Right atrium auricular region (tissue), 2 donors: ENCODE results near the gene PPP1R11. TPM values are rescaled to one million over a fixed set of nuclear protein-coding genes. Genes with fewer than 3 reads are reported as not detected.
"Not testable (repeated sequence)": the region's sequence is repeated elsewhere in the genome, so short reads cannot be mapped to it uniquely, and the experiment has no call there.

Experiments
- DNase-seq: peaks from one replicate; pipeline ENCODE4 v3.0.0-alpha.2; 2019; ENCODE audit warnings: low spot score
- H3K27ac ChIP-seq, 2 donors: fragments of 200-600 bp; sonication (generic); 1 replicate in 1 of 2; 2 replicates in 1 of 2; pipeline ENCODE4 v1.5.1; 2016 to 2019
- H3K27me3 ChIP-seq, 2 donors: fragments of 200-600 bp; sonication (generic); one replicate each; pipeline versions ENCODE4 v1.5.1 to v1.6.0; 2017 to 2019
- H3K36me3 ChIP-seq: fragments of 200-600 bp; sonication (generic); one replicate; pipeline ENCODE4 v1.5.1; 2016
- H3K4me1 ChIP-seq, 2 donors: fragments of 200-600 bp; sonication (generic); one replicate each; pipeline versions ENCODE4 v1.5.1 to v1.6.0; 2017 to 2019
- H3K4me3 ChIP-seq, 2 donors: fragments of 200-600 bp; sonication (generic); 1 replicate in 1 of 2; 2 replicates in 1 of 2; pipeline ENCODE4 v1.5.1; 2017 to 2019; ENCODE audit warnings: mild to moderate bottlenecking in 1 of 2, moderate library complexity in 1 of 2
- H3K9me3 ChIP-seq, 2 donors: fragments of 200-600 bp; sonication (generic); one replicate each; pipeline ENCODE4 v1.5.1; 2019
- total RNA-seq, 2 donors: library from RNA; depleted of rRNA; stranded (reverse); fragments of >200 nt; gene quantifications; one replicate each; pipeline ENCODE4 v1.1.0, GENCODE V29; 2016
- TF ChIP-seq, protein P1 (sequence below), 2 donors: fragments of 200-600 bp; sonication (generic); IDR thresholded peaks; one replicate each; pipeline ENCODE4 v1.5.1; 2019; ENCODE audit warnings: antibody characterized with exemption in 2 of 2

The PPP1R11 gene
- total RNA-seq, 2 donors from 2014 or later = 48.2 to 55.7 TPM

GRCh38 chr6:30029588-30029987 is 37.4 kb upstream of the PPP1R11 start:
- TF ChIP-seq, protein P1, sequence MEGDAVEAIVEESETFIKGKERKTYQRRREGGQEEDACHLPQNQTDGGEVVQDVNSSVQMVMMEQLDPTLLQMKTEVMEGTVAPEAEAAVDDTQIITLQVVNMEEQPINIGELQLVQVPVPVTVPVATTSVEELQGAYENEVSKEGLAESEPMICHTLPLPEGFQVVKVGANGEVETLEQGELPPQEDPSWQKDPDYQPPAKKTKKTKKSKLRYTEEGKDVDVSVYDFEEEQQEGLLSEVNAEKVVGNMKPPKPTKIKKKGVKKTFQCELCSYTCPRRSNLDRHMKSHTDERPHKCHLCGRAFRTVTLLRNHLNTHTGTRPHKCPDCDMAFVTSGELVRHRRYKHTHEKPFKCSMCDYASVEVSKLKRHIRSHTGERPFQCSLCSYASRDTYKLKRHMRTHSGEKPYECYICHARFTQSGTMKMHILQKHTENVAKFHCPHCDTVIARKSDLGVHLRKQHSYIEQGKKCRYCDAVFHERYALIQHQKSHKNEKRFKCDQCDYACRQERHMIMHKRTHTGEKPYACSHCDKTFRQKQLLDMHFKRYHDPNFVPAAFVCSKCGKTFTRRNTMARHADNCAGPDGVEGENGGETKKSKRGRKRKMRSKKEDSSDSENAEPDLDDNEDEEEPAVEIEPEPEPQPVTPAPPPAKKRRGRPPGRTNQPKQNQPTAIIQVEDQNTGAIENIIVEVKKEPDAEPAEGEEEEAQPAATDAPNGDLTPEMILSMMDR (IDR thresholded peaks at IDR 0.05) = no peak
- H3K9me3 ChIP-seq = no peaks in the 10 kb centered on the region
- H3K36me3 ChIP-seq = no peaks in the 10 kb centered on the region
- no peak for DNase-seq
- H3K4me1 ChIP-seq = no peaks in the 10 kb centered on the region
- no peaks in the 10 kb centered on the region for H3K27me3 ChIP-seq
- no peak overlapping the region for H3K4me3 ChIP-seq
- no peak overlapping the region for H3K27ac ChIP-seq

- TF ChIP-seq, protein P1 (IDR thresholded peaks at IDR 0.05) = no peak
- Histone ChIP-seq H3K36me3 (no peaks in the 10 kb centered on the region), H3K27me3 (no peaks in the 10 kb centered on the region), H3K27ac (no peak overlapping the region), H3K9me3 (no peaks in the 10 kb centered on the region), H3K4me1 (no peaks in the 10 kb centered on the region), H3K4me3 (no peak overlapping the region)
- no peak for DNase-seq
Observed at GRCh38 chr6:30031381-30031780, 35.6 kb upstream of the PPP1R11 start.

DNA sequence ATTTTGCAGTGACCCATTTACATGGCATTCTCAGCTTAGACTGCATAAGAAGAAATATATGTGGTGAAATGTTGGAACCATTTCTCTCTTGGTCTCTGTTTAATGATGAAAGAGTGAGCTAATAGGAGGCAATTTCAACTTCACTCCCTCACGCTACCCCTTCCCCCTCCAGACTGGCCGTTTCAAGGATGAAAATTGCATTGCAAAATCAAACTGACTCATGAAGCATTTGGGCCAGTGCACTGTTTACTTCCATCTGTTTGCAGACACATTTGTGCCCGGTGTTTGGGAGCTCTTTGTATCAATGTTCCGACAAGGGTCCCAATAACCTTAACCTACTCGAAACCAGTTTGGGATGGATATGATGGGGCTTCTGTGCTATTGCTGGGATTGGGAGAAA is 33.6 kb upstream of the PPP1R11 start:
- not testable (repeated sequence) for H3K4me3 ChIP-seq, DNase-seq, H3K27me3 ChIP-seq, H3K36me3 ChIP-seq, H3K4me1 ChIP-seq, H3K9me3 ChIP-seq, H3K27ac ChIP-seq

- no peak for DNase-seq
- H3K27ac ChIP-seq = no peak overlapping the region
- no peaks in the 10 kb centered on the region for H3K9me3 ChIP-seq
- H3K36me3 ChIP-seq = no peaks in the 10 kb centered on the region
- no peaks in the 10 kb centered on the region for H3K27me3 ChIP-seq
- H3K4me3 ChIP-seq = no peak overlapping the region
- TF ChIP-seq, protein P1 (IDR thresholded peaks at IDR 0.05) = no peak
- H3K4me1 ChIP-seq = no peaks in the 10 kb centered on the region
Observed at GRCh38 chr6:30035784-30036183, 31.2 kb upstream of the PPP1R11 start.

GRCh38 chr6:30037182-30037788 is 29.7 kb upstream of the PPP1R11 start:
- no peaks in the 10 kb centered on the region for H3K36me3 ChIP-seq
- H3K27me3 ChIP-seq = no peaks in the 10 kb centered on the region
- H3K9me3 ChIP-seq = no peaks in the 10 kb centered on the region
- DNase-seq = no peak
- H3K4me1 ChIP-seq = no peaks in the 10 kb centered on the region
- H3K27ac ChIP-seq = no peak overlapping the region
- H3K4me3 ChIP-seq = no peak overlapping the region
- TF ChIP-seq, protein P1 (IDR thresholded peaks at IDR 0.05) = peak in 1 of 2 donors; percentile 46

- no peaks in the 10 kb centered on the region for H3K36me3 ChIP-seq
- H3K9me3 ChIP-seq = no peaks in the 10 kb centered on the region
- H3K27me3 ChIP-seq = no peaks in the 10 kb centered on the region
- no peak overlapping the region for H3K27ac ChIP-seq
- DNase-seq = no peak
- H3K4me3 ChIP-seq = no peak overlapping the region
- H3K4me1 ChIP-seq = peaks cover 0 to 3% of the 10 kb centered on the region in 2 donors
- TF ChIP-seq, protein P1 (IDR thresholded peaks at IDR 0.05) = no peak
Observed at GRCh38 chr6:30041221-30041620, 25.8 kb upstream of the PPP1R11 start.
